ENCODE measurements around the gene ERC2. TPM values are rescaled to one million over a fixed set of nuclear protein-coding genes. Genes with fewer than 3 reads are reported as not detected.

ERC2 gene
- total RNA-seq, 2 experiments from 2014 or later = not detected

DNA sequence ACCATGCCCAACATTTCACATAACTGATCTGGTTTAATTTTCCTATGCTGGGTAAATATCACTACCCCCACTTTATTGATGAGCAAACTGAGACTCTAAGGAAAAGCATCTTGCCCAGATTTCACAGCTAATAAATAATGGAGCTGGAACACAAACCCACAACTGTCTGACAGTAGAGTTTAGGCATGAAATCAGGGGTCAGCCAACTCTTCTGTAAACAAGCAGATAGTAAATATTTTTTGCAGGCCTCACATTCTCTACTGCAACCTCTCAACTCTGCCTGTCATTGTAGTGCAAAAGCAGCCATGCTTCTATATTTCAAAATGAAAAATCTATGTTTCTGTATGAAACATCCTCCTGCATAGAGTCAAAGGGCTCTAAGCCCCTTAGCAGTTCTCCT, 111.5 kb downstream of the ERC2 start:
- DNase-seq (ENCODE audit: low spot score) = no peak
- H2AFZ ChIP-seq (ENCODE audit: low read length) = no peak overlapping the region
- CTCF ChIA-PET (ENCODE audit: unreplicated experiment) = no interaction called here
- no peaks in the 10 kb centered on the region for H4K20me1 ChIP-seq (ENCODE audit: insufficient read depth, low read length)
- POLR2A ChIA-PET = interaction anchor here (0.6 to 0.9 kb wide), 2 partner anchors 8 to 1213 kb away, joined by 3 to 4 read pairs; no protein-coding TSS in a partner anchor
- H3K27ac ChIP-seq (ENCODE audit: low read depth, low read length, poor library complexity, severe bottlenecking) = no peak overlapping the region
- intact Hi-C loops (cut with micrococcal nuclease; ENCODE audit: unreplicated experiment) = no loop called here
- no peaks in the 10 kb centered on the region for H3K36me3 ChIP-seq (ENCODE audit: insufficient read depth, low read length)
- H3K9me3 ChIP-seq (ENCODE audit: low read length) = no peaks in the 10 kb centered on the region
- no peak overlapping the region for H3K4me2 ChIP-seq (ENCODE audit: low read length)
- TF ChIP-seq EZH2phosphoT487 (IDR thresholded peaks at IDR 0.05; ENCODE audit: borderline replicate concordance, low read depth, low read length) (no peak), CTCF (conservative IDR thresholded peaks at IDR 0.05; ENCODE audit: low read length) (no peak)
- no peaks in the 10 kb centered on the region for H3K4me1 ChIP-seq (ENCODE audit: insufficient read depth, low read length, poor library complexity, severe bottlenecking)
- no TSS peak for BruUV-seq (replicated peaks)
- H3K4me3 ChIP-seq (ENCODE audit: low read depth, low read length, poor library complexity, severe bottlenecking) = no peak overlapping the region
- H3K79me2 ChIP-seq (ENCODE audit: insufficient read depth, low read depth, low read length) = no peaks in the 10 kb centered on the region
- no peaks in the 10 kb centered on the region for H3K9me2 ChIP-seq (ENCODE audit: insufficient read depth, low read length)

DNA sequence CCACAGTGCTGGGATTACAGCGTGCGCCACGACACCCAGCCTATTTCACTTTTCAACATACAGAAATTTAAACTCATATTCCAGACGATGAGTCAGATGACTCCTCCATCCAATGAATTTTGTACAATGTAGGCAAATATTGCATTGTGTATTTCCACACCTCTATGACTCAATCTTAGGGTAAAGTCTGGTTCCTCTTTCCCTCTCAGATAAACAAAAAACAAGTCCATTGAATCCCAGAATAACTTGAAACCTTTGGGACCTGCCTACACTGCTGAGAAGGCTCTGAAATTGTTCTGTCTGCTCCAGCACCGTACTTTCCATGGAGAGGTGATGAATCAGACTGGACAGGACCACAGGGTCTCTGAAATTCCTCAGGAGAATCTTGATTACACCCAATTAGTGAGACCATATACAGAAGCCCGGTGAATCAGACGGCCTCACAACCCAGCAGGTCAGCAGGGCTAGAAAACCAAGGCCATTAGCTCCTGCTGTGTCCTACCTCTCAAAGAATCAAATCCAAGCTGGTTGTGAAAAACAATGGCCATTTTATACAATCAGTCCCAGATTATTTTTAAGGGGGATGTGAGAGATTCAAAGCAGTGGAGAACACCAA, 112.6 kb downstream of the ERC2 start:
- CTCF ChIA-PET (ENCODE audit: unreplicated experiment) = no interaction called here
- Histone ChIP-seq H3K4me2 (ENCODE audit: low read length) (no peak overlapping the region), H3K27ac (ENCODE audit: low read depth, low read length, poor library complexity, severe bottlenecking) (no peak overlapping the region), H2AFZ (ENCODE audit: low read length) (no peak overlapping the region), H3K4me1 (ENCODE audit: insufficient read depth, low read length, poor library complexity, severe bottlenecking) (no peaks in the 10 kb centered on the region), H3K9me3 (ENCODE audit: low read length) (no peaks in the 10 kb centered on the region), H3K79me2 (ENCODE audit: insufficient read depth, low read depth, low read length) (no peaks in the 10 kb centered on the region), H3K36me3 (ENCODE audit: insufficient read depth, low read length) (no peaks in the 10 kb centered on the region), H3K4me3 (ENCODE audit: low read depth, low read length, poor library complexity, severe bottlenecking) (no peak overlapping the region), H4K20me1 (ENCODE audit: insufficient read depth, low read length) (no peaks in the 10 kb centered on the region), H3K9me2 (ENCODE audit: insufficient read depth, low read length) (no peaks in the 10 kb centered on the region)
- no peak for TF ChIP-seq EZH2phosphoT487 (IDR thresholded peaks at IDR 0.05; ENCODE audit: borderline replicate concordance, low read depth, low read length)
- no peak for TF ChIP-seq CTCF (conservative IDR thresholded peaks at IDR 0.05; ENCODE audit: low read length)
- no TSS peak for BruUV-seq (replicated peaks)
- no peak for DNase-seq (ENCODE audit: low spot score)
- intact Hi-C loops (cut with micrococcal nuclease; ENCODE audit: unreplicated experiment) = no loop called here
- POLR2A ChIA-PET = interaction anchor here (0.7 kb wide), 2 partner anchors 16 to 280 kb away, joined by 3 to 4 read pairs; no protein-coding TSS in a partner anchor

DNA sequence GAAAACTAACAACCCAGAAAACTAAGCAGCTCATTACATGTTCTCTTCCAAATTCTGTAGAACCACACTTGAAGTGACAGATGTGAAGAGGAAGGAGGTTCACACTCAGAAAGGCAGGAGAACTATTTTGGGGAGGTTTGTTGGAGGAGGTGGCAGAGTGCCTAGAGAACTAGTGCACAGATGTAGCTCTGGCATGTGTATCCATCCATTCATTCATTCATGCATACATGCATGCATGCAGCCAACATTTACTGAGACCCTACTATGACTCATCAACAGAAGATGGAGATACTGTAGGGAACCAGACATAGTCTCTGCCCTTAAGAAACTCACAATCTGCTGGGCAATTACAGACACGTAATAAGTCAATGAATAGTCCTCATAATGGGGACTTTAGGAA, 116.7 kb downstream of the ERC2 start:
- ChIA-PET CTCF (ENCODE audit: unreplicated experiment) (interaction anchor here (0.5 kb wide), 1 partner anchor 11 kb away, joined by 3 read pairs; no protein-coding TSS in a partner anchor), POLR2A (interaction anchor here (0.7 kb wide), 1 partner anchor 8 kb away, joined by 3 read pairs; no protein-coding TSS in a partner anchor)
- no peak for DNase-seq (ENCODE audit: low spot score)
- H3K36me3 ChIP-seq (ENCODE audit: insufficient read depth, low read length) = no peaks in the 10 kb centered on the region
- no peak overlapping the region for H2AFZ ChIP-seq (ENCODE audit: low read length)
- H3K4me3 ChIP-seq (ENCODE audit: low read depth, low read length, poor library complexity, severe bottlenecking) = no peak overlapping the region
- BruUV-seq (replicated peaks) = no TSS peak
- H4K20me1 ChIP-seq (ENCODE audit: insufficient read depth, low read length) = no peaks in the 10 kb centered on the region
- H3K27ac ChIP-seq (ENCODE audit: low read depth, low read length, poor library complexity, severe bottlenecking) = no peak overlapping the region
- H3K4me2 ChIP-seq (ENCODE audit: low read length) = no peak overlapping the region
- TF ChIP-seq EZH2phosphoT487 (IDR thresholded peaks at IDR 0.05; ENCODE audit: borderline replicate concordance, low read depth, low read length) = no peak
- TF ChIP-seq CTCF (conservative IDR thresholded peaks at IDR 0.05; ENCODE audit: low read length) = no peak
- H3K9me2 ChIP-seq (ENCODE audit: insufficient read depth, low read length) = no peaks in the 10 kb centered on the region
- intact Hi-C loops (cut with micrococcal nuclease; ENCODE audit: unreplicated experiment) = no loop called here
- no peaks in the 10 kb centered on the region for H3K9me3 ChIP-seq (ENCODE audit: low read length)
- H3K4me1 ChIP-seq (ENCODE audit: insufficient read depth, low read length, poor library complexity, severe bottlenecking) = no peaks in the 10 kb centered on the region
- H3K79me2 ChIP-seq (ENCODE audit: insufficient read depth, low read depth, low read length) = no peaks in the 10 kb centered on the region

Data from OCI-LY7 (cell line).